CD4-positive, alpha-beta memory T cell (primary cell): Measurements from ENCODE around the gene UTP11. TPM values are rescaled to one million over a fixed set of nuclear protein-coding genes. Genes with fewer than 3 reads are reported as not detected.

ENCODE experiments used
- CTCF ChIA-PET: fragments of 350-600 bp; sonication (Branson Sonifier 250); formaldehyde crosslinking; loops from one replicate; lab custom pipeline; 2021; ENCODE audit warnings: inconsistent platforms; ENCODE audit not compliant: partially characterized antibody; lab: Charles Lee
- POLR2A ChIA-PET: fragments of 350-600 bp; sonication (Branson Sonifier 250); formaldehyde crosslinking; loops from one replicate; lab custom pipeline; 2021; ENCODE audit not compliant: partially characterized antibody; lab: Charles Lee
- DNase-seq, 5 donors: peaks; one replicate each; pipeline versions ENCODE4 v3.0.0 to v3.0.0-alpha.2; 2020 to 2022; ENCODE audit warnings: mixed read lengths in 1 of 5
- H3K27ac ChIP-seq: one replicate; pipeline ENCODE4 v1.7.0; 2013; ENCODE audit warnings: low read depth, low read length
- H3K27me3 ChIP-seq: 2 replicates; pipeline ENCODE4 v1.7.0; 2013; ENCODE audit warnings: mild to moderate bottlenecking, low read length, moderate library complexity; ENCODE audit not compliant: insufficient read depth
- H3K36me3 ChIP-seq: 2 replicates; pipeline ENCODE4 v1.7.0; 2013; ENCODE audit warnings: mild to moderate bottlenecking, low read length, moderate library complexity; ENCODE audit not compliant: insufficient read depth
- H3K4me1 ChIP-seq: 2 replicates; pipeline ENCODE4 v1.7.0; 2013; ENCODE audit warnings: mild to moderate bottlenecking, low read length, moderate library complexity; ENCODE audit not compliant: insufficient read depth
- H3K4me3 ChIP-seq, 2 donors: one replicate each; pipeline ENCODE4 v1.7.0; 2013; ENCODE audit warnings: low read length in 2 of 2, mild to moderate bottlenecking in 1 of 2
- H3K9me3 ChIP-seq, 2 donors: one replicate each; pipeline ENCODE4 v1.7.0; 2013; ENCODE audit warnings: low read length in 2 of 2, control low read depth in 1 of 2; ENCODE audit not compliant: control insufficient read depth in 1 of 2
- H3K27ac Mint-ChIP-seq, 7 donors: one replicate each; pipeline ENCODE4 v1.8.0; 2020 to 2021; ENCODE audit warnings: mixed read lengths in 7 of 7, mild to moderate bottlenecking in 6 of 7, inconsistent platforms in 3 of 7, moderate library complexity in 3 of 7
- H3K27me3 Mint-ChIP-seq, 2 donors: one replicate each; pipeline ENCODE4 v1.8.0; 2020 to 2021; ENCODE audit warnings: mixed read lengths in 2 of 2
- H3K36me3 Mint-ChIP-seq, 2 donors: one replicate each; pipeline ENCODE4 v1.8.0; 2020 to 2021; ENCODE audit warnings: mixed read lengths in 2 of 2, inconsistent platforms in 1 of 2, mild to moderate bottlenecking in 1 of 2
- H3K4me1 Mint-ChIP-seq, 4 donors: one replicate each; pipeline ENCODE4 v1.8.0; 2020 to 2021; ENCODE audit warnings: mixed read lengths in 4 of 4, mild to moderate bottlenecking in 1 of 4
- H3K4me3 Mint-ChIP-seq, 8 donors: one replicate each; pipeline ENCODE4 v1.8.0; 2020 to 2021; ENCODE audit warnings: mixed read lengths in 8 of 8, mild to moderate bottlenecking in 7 of 8, moderate library complexity in 6 of 8, inconsistent platforms in 3 of 8
- H3K9me3 Mint-ChIP-seq, 8 donors: one replicate each; pipeline ENCODE4 v1.8.0; 2020 to 2021; ENCODE audit warnings: mixed read lengths in 8 of 8, mild to moderate bottlenecking in 5 of 8, inconsistent platforms in 3 of 8, moderate library complexity in 1 of 8
- intact Hi-C: fragments of 100-400 bp; cut with micrococcal nuclease; formaldehyde crosslinking; loops from one replicate; pipeline ENCODE4 v1.15.1; 2023
- polyA plus RNA-seq, 2 donors: library from polyadenylated mRNA; unstranded; fragments of 300-500 nt; fragmentation: Illumina TruSeq; gene quantifications; one replicate each; pipeline ENCODE4 v1.2.3, GENCODE V29; 2021
- total RNA-seq, 2 experiments: library from RNA; stranded (reverse); gene quantifications; one replicate each; pipeline ENCODE4 v1.2.3, GENCODE V29; 2021

Gene UTP11
- total and polyA plus RNA-seq, 4 experiments from 2014 or later = 17.3 to 21.9 (median 19.3) TPM

- Mint-ChIP-seq H3K4me3 (peak within 1 kb of the TSS; percentile 69 to 80 (median 78)), H3K36me3 (no peaks in the 10 kb centered on the region), H3K27ac (peak within 1 kb of the TSS in 1 of 7 donors; percentile 46), H3K27me3 (peaks cover 21 to 23% of the 10 kb centered on the region in 2 donors), H3K9me3 (peaks cover 0 to 1% (median 0%) of the 10 kb centered on the region in 8 donors), H3K4me1 (peaks cover 2 to 22% (median 8%) of the 10 kb centered on the region in 4 donors)
- Histone ChIP-seq H3K27me3 (peaks cover 29% of the 10 kb centered on the region), H3K27ac (no peak within 1 kb of the TSS), H3K4me3 (peak within 1 kb of the TSS in 1 of 2 donors; percentile 38), H3K36me3 (no peaks in the 10 kb centered on the region), H3K4me1 (peaks cover 18% of the 10 kb centered on the region), H3K9me3 (no peaks in the 10 kb centered on the region)
- CTCF ChIA-PET = no interaction called here
- peak in 4 of 5 donors; percentile 21 to 64 (median 48) for DNase-seq
- POLR2A ChIA-PET = interaction anchor here (0.9 to 1.0 kb wide), 2 partner anchors 16 to 115 kb away, joined by 3 to 4 read pairs; no protein-coding TSS in a partner anchor
- intact Hi-C loops = no loop called here
These were observed 33.9 kb downstream of the UTP11 start, which contains the start of gene POU3F1 for GRCh38 chr1:38046333-38046883. Gene POU3F1, minus strand, starts transcription at chr1:38046793. Its CDS starts 50 bp downstream, at chr1:38046743.

- ChIA-PET CTCF (interaction anchor here (2.0 kb wide), 1 partner anchor 25 kb away, joined by 5 read pairs; no protein-coding TSS in a partner anchor), POLR2A (interaction anchor here (0.9 kb wide), 1 partner anchor 17 kb away, joined by 4 read pairs; no protein-coding TSS in a partner anchor)
- Mint-ChIP-seq H3K27ac (peak overlapping the region in 1 of 7 donors; percentile 46), H3K9me3 (peaks cover 0 to 1% (median 0%) of the 10 kb centered on the region in 8 donors), H3K4me1 (peaks cover 2 to 23% (median 8%) of the 10 kb centered on the region in 4 donors), H3K4me3 (peak overlapping the region; percentile 68 to 80 (median 78)), H3K27me3 (peaks cover 17% of the 10 kb centered on the region in 2 donors), H3K36me3 (no peaks in the 10 kb centered on the region)
- H3K9me3 ChIP-seq = no peaks in the 10 kb centered on the region
- peak in 4 of 5 donors; percentile 37 to 70 (median 60) for DNase-seq
- H3K4me3 ChIP-seq = peak overlapping the region in 1 of 2 donors; percentile 38
- intact Hi-C loops = loop anchor here (1.0 kb wide), 1 partner anchor 35 kb away; the partner anchor contains the start of gene UTP11
- no peaks in the 10 kb centered on the region for H3K36me3 ChIP-seq
- peaks cover 26% of the 10 kb centered on the region for H3K27me3 ChIP-seq
- H3K4me1 ChIP-seq = peaks cover 18% of the 10 kb centered on the region
- H3K27ac ChIP-seq = no peak overlapping the region
These were observed 34.5 kb downstream of the UTP11 start for GRCh38 chr1:38046884-38047602.

- Histone ChIP-seq H3K36me3 (no peaks in the 10 kb centered on the region), H3K27ac (no peak overlapping the region), H3K9me3 (no peaks in the 10 kb centered on the region), H3K4me1 (peaks cover 18% of the 10 kb centered on the region), H3K4me3 (peak overlapping the region in 1 of 2 donors; percentile 38), H3K27me3 (peaks cover 20% of the 10 kb centered on the region)
- peak overlapping the region; percentile 69 to 80 (median 78) for H3K4me3 Mint-ChIP-seq
- H3K27ac Mint-ChIP-seq = peak overlapping the region in 1 of 7 donors; percentile 46
- H3K36me3 Mint-ChIP-seq = no peaks in the 10 kb centered on the region
- DNase-seq = no peak
- intact Hi-C loops = loop anchor here (1.0 kb wide), 1 partner anchor 35 kb away; the partner anchor contains the start of gene UTP11
- H3K9me3 Mint-ChIP-seq = peaks cover 0 to 1% (median 0%) of the 10 kb centered on the region in 8 donors
- ChIA-PET POLR2A (no interaction called here), CTCF (interaction anchor here (2.0 kb wide), 1 partner anchor 24 kb away, joined by 5 read pairs; no protein-coding TSS in a partner anchor)
- peaks cover 13 to 14% of the 10 kb centered on the region in 2 donors for H3K27me3 Mint-ChIP-seq
- peaks cover 3 to 29% (median 9%) of the 10 kb centered on the region in 4 donors for H3K4me1 Mint-ChIP-seq
These were observed 35.1 kb downstream of the UTP11 start for GRCh38 chr1:38047603-38048141.

- Mint-ChIP-seq H3K9me3 (no peaks in the 10 kb centered on the region), H3K4me1 (peaks cover 0 to 10% (median 4%) of the 10 kb centered on the region in 4 donors), H3K27me3 (peaks cover 0 to 1% of the 10 kb centered on the region in 2 donors), H3K4me3 (no peak overlapping the region), H3K36me3 (no peaks in the 10 kb centered on the region), H3K27ac (no peak overlapping the region)
- Histone ChIP-seq H3K4me1 (peaks cover 3% of the 10 kb centered on the region), H3K36me3 (no peaks in the 10 kb centered on the region), H3K4me3 (no peak overlapping the region), H3K9me3 (no peaks in the 10 kb centered on the region), H3K27ac (no peak overlapping the region), H3K27me3 (no peaks in the 10 kb centered on the region)
- intact Hi-C loops = no loop called here
- no peak for DNase-seq
- POLR2A ChIA-PET = no interaction called here
- CTCF ChIA-PET = no interaction called here
These were observed 38.0 kb downstream of the UTP11 start for GRCh38 chr1:38050397-38051078.

- ChIA-PET POLR2A (no interaction called here), CTCF (no interaction called here)
- H3K27ac Mint-ChIP-seq = no peak overlapping the region
- H3K4me3 ChIP-seq = no peak overlapping the region
- H3K9me3 Mint-ChIP-seq = no peaks in the 10 kb centered on the region
- intact Hi-C loops = no loop called here
- H3K27me3 Mint-ChIP-seq = no peaks in the 10 kb centered on the region
- H3K27me3 ChIP-seq = no peaks in the 10 kb centered on the region
- no peak overlapping the region for H3K4me3 Mint-ChIP-seq
- no peaks in the 10 kb centered on the region for H3K36me3 ChIP-seq
- DNase-seq = no peak
- peaks cover 0 to 8% (median 4%) of the 10 kb centered on the region in 4 donors for H3K4me1 Mint-ChIP-seq
- no peak overlapping the region for H3K27ac ChIP-seq
- no peaks in the 10 kb centered on the region for H3K9me3 ChIP-seq
- H3K4me1 ChIP-seq = no peaks in the 10 kb centered on the region
- no peaks in the 10 kb centered on the region for H3K36me3 Mint-ChIP-seq
These were observed 38.6 kb downstream of the UTP11 start for GRCh38 chr1:38051079-38051543.

GRCh38 chr1:38052750-38053415 is 40.3 kb downstream of the UTP11 start:
- H3K36me3 Mint-ChIP-seq = no peaks in the 10 kb centered on the region
- POLR2A ChIA-PET = no interaction called here
- H3K4me1 Mint-ChIP-seq = peaks cover 0 to 8% (median 4%) of the 10 kb centered on the region in 4 donors
- Histone ChIP-seq H3K27ac (no peak overlapping the region), H3K27me3 (no peaks in the 10 kb centered on the region), H3K4me3 (no peak overlapping the region), H3K4me1 (no peaks in the 10 kb centered on the region), H3K9me3 (no peaks in the 10 kb centered on the region), H3K36me3 (no peaks in the 10 kb centered on the region)
- no peak overlapping the region for H3K4me3 Mint-ChIP-seq
- DNase-seq = no peak
- no peak overlapping the region for H3K27ac Mint-ChIP-seq
- H3K27me3 Mint-ChIP-seq = no peaks in the 10 kb centered on the region
- intact Hi-C loops = no loop called here
- no peaks in the 10 kb centered on the region for H3K9me3 Mint-ChIP-seq
- CTCF ChIA-PET = interaction anchor here (1.0 kb wide), 1 partner anchor 12 kb away, joined by 3 read pairs; no protein-coding TSS in a partner anchor
